NT2/D1 (cell line): Measurements from ENCODE around the gene ARHGAP12.

ENCODE experiments used
- DNase-seq: peaks from one replicate; pipeline ENCODE4 v3.0.0-alpha.2; 2011; ENCODE audit warnings: low read depth, low spot score
- H3K27me3 ChIP-seq: 2 replicates; pipeline ENCODE4 v1.6.0; 2011; ENCODE audit warnings: mild to moderate bottlenecking; ENCODE audit not compliant: insufficient read length, insufficient read depth
- H3K36me3 ChIP-seq: 2 replicates; pipeline ENCODE4 v1.6.1; 2011; ENCODE audit warnings: mild to moderate bottlenecking, low read length, mixed read lengths; ENCODE audit not compliant: insufficient read depth, insufficient read length
- H3K4me1 ChIP-seq: 2 replicates; pipeline ENCODE4 v1.5.1; 2011; ENCODE audit not compliant: insufficient read depth, insufficient read length
- H3K4me3 ChIP-seq: 2 replicates; pipeline ENCODE4 v1.5.1; 2011; ENCODE audit warnings: low read depth; ENCODE audit not compliant: insufficient read length
- H3K9ac ChIP-seq: 2 replicates; pipeline ENCODE4 v1.6.0; 2011; ENCODE audit warnings: low read depth; ENCODE audit not compliant: insufficient read length
- H3K9me3 ChIP-seq: 2 replicates; pipeline ENCODE4 v1.5.1; 2011; ENCODE audit warnings: mild to moderate bottlenecking, low read length; ENCODE audit not compliant: insufficient read depth
- SUZ12 ChIP-seq: IDR thresholded peaks from 2 replicates; pipeline ENCODE4 v1.6.1; 2011; ENCODE audit not compliant: insufficient read length, insufficient read depth; ENCODE audit errors: extremely low read depth
- YY1 ChIP-seq: IDR thresholded peaks from 2 replicates; pipeline ENCODE4 v1.6.1; 2011; ENCODE audit not compliant: insufficient read length, insufficient read depth
- ZNF274 ChIP-seq: IDR thresholded peaks from 2 replicates; pipeline ENCODE4 v1.6.1; 2011; ENCODE audit warnings: mild to moderate bottlenecking, low read depth, low read length

ARHGAP12 gene

DNA sequence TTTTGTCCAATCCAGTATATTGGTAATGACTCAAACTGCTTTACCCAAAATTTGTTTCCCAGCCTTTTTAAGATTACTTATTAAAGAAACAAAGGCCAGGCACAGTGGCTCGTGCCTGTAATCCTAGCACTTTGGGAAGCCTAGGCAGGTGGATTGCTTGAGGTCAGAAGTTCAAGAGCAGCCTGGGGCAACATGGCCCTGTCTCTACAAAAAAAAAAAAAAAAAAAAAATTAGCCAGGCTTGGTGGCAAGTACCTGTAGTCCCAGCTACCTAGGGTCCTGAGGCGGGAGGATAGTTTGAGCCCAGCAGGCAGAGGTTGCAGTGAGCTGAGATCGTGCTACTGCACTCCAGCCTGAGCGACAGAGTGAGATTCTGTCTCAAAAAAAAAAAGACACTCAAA is 7.0 kb upstream of the ARHGAP12 start:
- TF ChIP-seq SUZ12 (no peak), YY1 (no peak), ZNF274 (no peak)
- no peaks in the 10 kb centered on the region for H3K36me3 ChIP-seq
- no peaks in the 10 kb centered on the region for H3K9me3 ChIP-seq
- no peak overlapping the region for H3K4me3 ChIP-seq
- no peak for DNase-seq
- H3K9ac ChIP-seq = no peak overlapping the region
- no peaks in the 10 kb centered on the region for H3K27me3 ChIP-seq
- H3K4me1 ChIP-seq = no peaks in the 10 kb centered on the region

- H3K4me1 ChIP-seq = no peaks in the 10 kb centered on the region
- no peak overlapping the region for H3K9ac ChIP-seq
- H3K4me3 ChIP-seq = no peak overlapping the region
- no peak for TF ChIP-seq ZNF274
- TF ChIP-seq SUZ12 = no peak
- TF ChIP-seq YY1 = no peak
- DNase-seq = no peak
- no peaks in the 10 kb centered on the region for H3K27me3 ChIP-seq
- no peaks in the 10 kb centered on the region for H3K9me3 ChIP-seq
- H3K36me3 ChIP-seq = no peaks in the 10 kb centered on the region
Measured at GRCh38 chr10:31932838-31933237, 4.2 kb upstream of the ARHGAP12 start.

- Histone ChIP-seq H3K4me1 (no peaks in the 10 kb centered on the region), H3K36me3 (no peaks in the 10 kb centered on the region), H3K4me3 (no peak overlapping the region), H3K9me3 (no peaks in the 10 kb centered on the region), H3K9ac (no peak overlapping the region), H3K27me3 (no peaks in the 10 kb centered on the region)
- TF ChIP-seq SUZ12 = no peak
- TF ChIP-seq YY1 = no peak
- no peak for TF ChIP-seq ZNF274
- DNase-seq = no peak
Measured at GRCh38 chr10:31930856-31931255, 2.2 kb upstream of the ARHGAP12 start.

DNA sequence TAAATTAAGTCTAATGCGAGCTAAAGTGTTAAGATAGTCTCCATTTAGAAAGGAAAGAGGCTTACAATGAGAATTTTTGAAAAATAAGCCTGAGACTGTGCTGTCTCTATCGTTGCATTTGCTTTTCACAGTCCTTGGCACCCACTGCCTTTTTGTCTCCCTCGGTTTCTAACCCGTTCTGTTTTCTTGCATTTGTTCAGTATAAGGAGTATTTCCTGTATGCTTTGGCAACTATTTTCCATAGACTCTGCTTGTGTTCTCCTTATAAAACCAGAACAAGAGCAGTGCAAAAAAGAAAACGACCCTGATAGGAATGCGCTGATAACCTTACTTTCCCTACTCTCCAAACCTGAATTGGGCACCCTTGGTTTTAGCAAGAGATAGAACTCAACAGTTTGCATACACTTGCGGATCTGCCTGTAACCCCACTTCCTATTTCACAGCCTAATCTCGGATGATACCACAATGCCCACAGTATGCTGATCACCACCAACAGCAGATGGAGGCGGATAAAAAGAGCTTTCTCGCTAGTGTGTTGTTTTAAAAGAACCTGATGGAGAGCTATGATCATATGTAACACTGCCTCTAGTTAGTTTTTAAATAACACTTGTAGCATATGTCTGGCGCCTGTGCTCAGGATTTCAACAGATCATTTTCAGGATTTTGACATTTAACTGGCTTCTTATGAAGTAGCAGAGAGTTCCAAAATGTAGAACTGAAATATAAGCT is 1.6 kb upstream of the ARHGAP12 start:
- no peaks in the 10 kb centered on the region for H3K27me3 ChIP-seq

GRCh38 chr10:31929261-31930022 is 811 bp upstream of the ARHGAP12 start:
- TF ChIP-seq ZNF274 = no peak
- no peak for TF ChIP-seq SUZ12
- TF ChIP-seq YY1 = no peak
- Histone ChIP-seq H3K27me3 (no peaks in the 10 kb centered on the region), H3K9ac (peak overlapping the region; percentile 87), H3K36me3 (no peaks in the 10 kb centered on the region), H3K4me1 (no peaks in the 10 kb centered on the region), H3K4me3 (peak overlapping the region; percentile 78), H3K9me3 (no peaks in the 10 kb centered on the region)
- DNase-seq = no peak

More for the DNA sequence above, 1.6 kb upstream of the ARHGAP12 start:
- DNase-seq = no peak
- Histone ChIP-seq H3K9ac (no peak overlapping the region), H3K4me3 (peak overlapping the region; percentile 13), H3K36me3 (no peaks in the 10 kb centered on the region), H3K4me1 (no peaks in the 10 kb centered on the region), H3K9me3 (no peaks in the 10 kb centered on the region)
- no peak for TF ChIP-seq ZNF274
- no peak for TF ChIP-seq SUZ12
- no peak for TF ChIP-seq YY1

- Histone ChIP-seq H3K9ac (peak overlapping the region; percentile 95), H3K4me3 (peak overlapping the region; percentile 78), H3K9me3 (no peaks in the 10 kb centered on the region), H3K4me1 (no peaks in the 10 kb centered on the region), H3K27me3 (no peaks in the 10 kb centered on the region), H3K36me3 (no peaks in the 10 kb centered on the region)
- TF ChIP-seq YY1 (no peak), SUZ12 (no peak), ZNF274 (no peak)
- no peak for DNase-seq
Measured at GRCh38 chr10:31927884-31928548, 615 bp downstream of the ARHGAP12 start.

DNA sequence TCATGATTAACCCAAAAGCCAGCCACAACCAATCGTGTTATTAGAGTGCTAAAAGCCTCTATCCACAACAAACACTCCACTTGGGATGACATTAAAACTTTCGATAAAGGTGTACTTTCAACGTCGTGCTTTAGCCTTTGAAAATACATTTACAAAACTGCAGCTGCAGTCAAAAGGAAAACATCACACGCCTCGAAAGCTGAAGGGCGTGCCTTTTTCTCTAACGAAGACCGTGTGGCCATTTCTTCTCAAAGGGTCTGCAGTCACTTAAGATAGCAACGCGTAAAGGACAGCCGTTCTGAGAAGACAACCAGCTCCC is 1.1 kb downstream of the ARHGAP12 start:
- DNase-seq = no peak
- no peak for TF ChIP-seq YY1
- no peak for TF ChIP-seq SUZ12
- TF ChIP-seq ZNF274 = no peak

More for the DNA sequence above, 1.1 kb downstream of the ARHGAP12 start:
- H3K9me3 ChIP-seq = no peaks in the 10 kb centered on the region
- H3K9ac ChIP-seq = peak overlapping the region; percentile 72
- H3K27me3 ChIP-seq = no peaks in the 10 kb centered on the region
- no peaks in the 10 kb centered on the region for H3K4me1 ChIP-seq
- H3K36me3 ChIP-seq = no peaks in the 10 kb centered on the region
- peak overlapping the region; percentile 78 for H3K4me3 ChIP-seq
